A549 (cell line): ENCODE data around the gene TBX10. TPM values are rescaled to one million over a fixed set of nuclear protein-coding genes. Genes with fewer than 3 reads are reported as not detected.

Source experiments
- ATAC-seq, 2 experiments: fragments of 200-7000 bp in 1 of 2; fragments of >200 bp in 1 of 2; cut with Nextera tagmentation in 1 of 2; cut with Tn5 transposase in 1 of 2; 3 replicates each; pipeline versions ENCODE4 v1.8.0 to v1.9.1; 2018 to 2020; ENCODE audit warnings: mild to moderate bottlenecking in 1 of 2, moderate library complexity in 1 of 2
- CTCF ChIA-PET: fragments of 300-600 bp; sonication (Branson Sonifier 250); formaldehyde crosslinking; extraction: SDS; loops from one replicate; lab custom pipeline; 2021; ENCODE audit warnings: antibody characterized with exemption, inconsistent platforms; lab: Yijun Ruan, JAX
- POLR2A ChIA-PET: fragments of 350-600 bp; formaldehyde crosslinking; extraction: SDS; loops from one replicate; lab custom pipeline; 2021; ENCODE audit warnings: antibody characterized with exemption, inconsistent platforms; lab: Yijun Ruan, JAX
- DNase-seq, 2 experiments: peaks; one replicate each; pipeline versions ENCODE4 v3.0.0 to v3.0.0-alpha.2; 2011 to 2016; ENCODE audit warnings: low read depth in 1 of 2, low spot score in 1 of 2
- FAIRE-seq: peaks from 2 replicates; lab custom pipeline; 2011; peaks lifted over from hg19 to GRCh38; lab: Jason Lieb, UNC
- H3K27ac ChIP-seq, 2 experiments: fragments of >200 bp; sonication (Bioruptor Twin); formaldehyde crosslinking; 3 replicates each; pipeline ENCODE4 v1.5.1; 2016 to 2017
- H3K4me1 ChIP-seq: fragments of >200 bp; sonication (Bioruptor Twin); formaldehyde crosslinking; 3 replicates; pipeline ENCODE4 v1.6.1; 2016
- H3K4me2 ChIP-seq: fragments of >200 bp; sonication (Bioruptor Twin); formaldehyde crosslinking; 3 replicates; pipeline ENCODE4 v1.6.1; 2016
- H3K4me3 ChIP-seq: fragments of >200 bp; sonication (Bioruptor Twin); formaldehyde crosslinking; 3 replicates; pipeline ENCODE4 v1.5.1; 2016
- H3K9me3 ChIP-seq: fragments of >200 bp; sonication (Bioruptor Twin); formaldehyde crosslinking; 3 replicates; pipeline ENCODE4 v1.6.1; 2016
- ATOH8 ChIP-seq: fragments of 250-450 bp; sonication (Bioruptor Pico); IDR thresholded peaks from 2 replicates; pipeline ENCODE4 v1.5.0; 2020; ENCODE audit warnings: low read depth, mild to moderate bottlenecking, moderate library complexity
- BCL3 ChIP-seq: fragments of >200 bp; sonication (Bioruptor Twin); formaldehyde crosslinking; IDR thresholded peaks from 3 replicates; pipeline ENCODE4 v1.6.1; 2016
- BHLHE40 ChIP-seq: IDR thresholded peaks from 2 replicates; pipeline ENCODE4 v1.6.1; 2012; ENCODE audit warnings: low read depth, low read length, inconsistent platforms
- CBX2 ChIP-seq: fragments of 200-600 bp; sonication (generic); IDR thresholded peaks from 2 replicates; pipeline ENCODE4 v1.6.1; 2016; ENCODE audit warnings: low read depth, mild to moderate bottlenecking, borderline replicate concordance
- CBX8 ChIP-seq: fragments of 200-600 bp; sonication (generic); IDR thresholded peaks from 2 replicates; pipeline ENCODE4 v1.6.1; 2016
- CHD4 ChIP-seq: fragments of 200-600 bp; sonication (generic); IDR thresholded peaks from 2 replicates; pipeline ENCODE4 v1.6.1; 2016; ENCODE audit warnings: antibody characterized with exemption, mild to moderate bottlenecking, borderline replicate concordance
- E2F6 ChIP-seq: IDR thresholded peaks from 2 replicates; pipeline ENCODE4 v1.6.1; 2012; ENCODE audit warnings: low read depth, borderline replicate concordance
- EHF ChIP-seq: fragments of 250-450 bp; sonication (Bioruptor Pico); IDR thresholded peaks from 2 replicates; pipeline ENCODE4 v1.5.0; 2020; ENCODE audit warnings: mild to moderate bottlenecking
- EHMT2 ChIP-seq: fragments of 200-600 bp; sonication (generic); IDR thresholded peaks from 2 replicates; pipeline ENCODE4 v1.6.1; 2016; ENCODE audit warnings: antibody characterized with exemption, low read depth, mild to moderate bottlenecking, moderate library complexity
- FOSL2 ChIP-seq, 2 experiments: fragments of 450-650 bp in 1 of 2; fragments of >200 bp in 1 of 2; sonication (Bioruptor Twin) in 1 of 2; formaldehyde crosslinking; IDR thresholded peaks; 2 replicates each; pipeline versions ENCODE4 v1.5.0 to v1.6.1; 2016 to 2020; ENCODE audit warnings: mild to moderate bottlenecking in 1 of 2, moderate library complexity in 1 of 2
- HDAC2 ChIP-seq: fragments of 200-600 bp; sonication (generic); IDR thresholded peaks from 2 replicates; pipeline ENCODE4 v1.6.1; 2016
- HES2 ChIP-seq: fragments of >200 bp; sonication (Bioruptor Twin); formaldehyde crosslinking; IDR thresholded peaks from 2 replicates; pipeline ENCODE4 v1.6.1; 2016
- HEYL ChIP-seq: fragments of 250-450 bp; sonication (Bioruptor Pico); IDR thresholded peaks from 2 replicates; pipeline ENCODE4 v1.8.0; 2021; ENCODE audit warnings: mild to moderate bottlenecking, moderate library complexity
- HOXA7 ChIP-seq: fragments of 250-450 bp; sonication (Bioruptor Pico); IDR thresholded peaks from 2 replicates; pipeline ENCODE4 v1.5.0; 2020; ENCODE audit warnings: mild to moderate bottlenecking, moderate library complexity
- HOXB5 ChIP-seq: fragments of 250-450 bp; sonication (Bioruptor Pico); IDR thresholded peaks from 2 replicates; pipeline ENCODE4 v1.5.0; 2020; ENCODE audit warnings: mild to moderate bottlenecking, moderate library complexity
- JUNB ChIP-seq: fragments of >200 bp; sonication (Bioruptor Twin); formaldehyde crosslinking; IDR thresholded peaks from 2 replicates; pipeline ENCODE4 v1.6.1; 2016
- KDM5A ChIP-seq: fragments of 200-600 bp; sonication (generic); IDR thresholded peaks from 2 replicates; pipeline ENCODE4 v1.6.1; 2016; ENCODE audit warnings: antibody characterized with exemption, mild to moderate bottlenecking
- MAFK ChIP-seq: fragments of 450-650 bp; IDR thresholded peaks from 2 replicates; pipeline ENCODE4 v1.6.1; 2014; ENCODE audit not compliant: partially characterized antibody
- MAZ ChIP-seq: fragments of 150-350 bp; IDR thresholded peaks from 2 replicates; pipeline ENCODE4 v1.6.1; 2014; ENCODE audit warnings: antibody characterized with exemption, low read depth, low read length, borderline replicate concordance
- POLR2A ChIP-seq: IDR thresholded peaks from 2 replicates; pipeline ENCODE4 v1.6.1; 2012; ENCODE audit warnings: mild to moderate bottlenecking, low read length
- POLR2AphosphoS2 ChIP-seq: conservative IDR thresholded peaks from 2 replicates; pipeline ENCODE4 v1.6.1; 2012; ENCODE audit warnings: low read length, improper control_type of control experiment, inconsistent platforms
- RCOR1 ChIP-seq: fragments of 150-350 bp; IDR thresholded peaks from 2 replicates; pipeline ENCODE4 v1.6.1; 2014; ENCODE audit warnings: antibody characterized with exemption, low read length, low read depth
- SMC3 ChIP-seq: fragments of >200 bp; sonication (Bioruptor Twin); formaldehyde crosslinking; IDR thresholded peaks from 3 replicates; pipeline ENCODE4 v1.6.1; 2018; ENCODE audit warnings: inconsistent platforms
- SREBF2 ChIP-seq: fragments of 450-650 bp; IDR thresholded peaks from 2 replicates; pipeline ENCODE4 v1.6.1; 2014; ENCODE audit warnings: mild to moderate bottlenecking, moderate library complexity
- TP53 ChIP-seq: fragments of 250-450 bp; sonication (Bioruptor Pico); IDR thresholded peaks from 2 replicates; pipeline ENCODE4 v1.5.0; 2021; ENCODE audit warnings: mild to moderate bottlenecking, moderate library complexity
- USF2 ChIP-seq: fragments of 450-650 bp; IDR thresholded peaks from 2 replicates; pipeline ENCODE4 v1.6.1; 2014; ENCODE audit warnings: antibody characterized with exemption
- ZFP36 ChIP-seq: fragments of 450-650 bp; IDR thresholded peaks from 2 replicates; pipeline ENCODE4 v1.6.1; 2014; ENCODE audit warnings: borderline replicate concordance; ENCODE audit not compliant: partially characterized antibody
- WGBS: methylation state at CpG from one replicate; pipeline ENCODE4 v1.1.6; 2017; ENCODE audit errors: missing lambda C conversion rate; 5-methylcytosine and 5-hydroxymethylcytosine counted together
- polyA plus RNA-seq, 4 experiments: library from polyadenylated mRNA; depleted of rRNA in 3 of 4; stranded (reverse); fragments of >200 nt; fragmentation: RNase III in 1 of 4; extraction: RNeasy Plus Mini Kit Qiagen cat#74134 plus additional on column Dnase treatment in 1 of 4; gene quantifications; 2 replicates in 3 of 4; 3 replicates in 1 of 4; pipeline ENCODE4 v1.2.3, GENCODE V29; 2011 to 2017
- TF ChIP-seq, protein P1 (sequence below): IDR thresholded peaks from 2 replicates; pipeline ENCODE4 v1.6.1; 2012
- TF ChIP-seq, protein P2 (sequence below): fragments of >200 bp; sonication (Bioruptor Twin); formaldehyde crosslinking; IDR thresholded peaks from 3 replicates; pipeline ENCODE4 v1.5.1; 2016

TBX10 gene
- polyA plus RNA-seq, 2 of the 4 experiments (the other 2 are of a cell fraction), result not detected

GRCh38 chr11:67631411-67631810, 8.2 kb downstream of the TBX10 start (continued):
- TF ChIP-seq, protein P1, sequence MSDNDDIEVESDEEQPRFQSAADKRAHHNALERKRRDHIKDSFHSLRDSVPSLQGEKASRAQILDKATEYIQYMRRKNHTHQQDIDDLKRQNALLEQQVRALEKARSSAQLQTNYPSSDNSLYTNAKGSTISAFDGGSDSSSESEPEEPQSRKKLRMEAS, result no peak
- TF ChIP-seq CBX8, result no peak

DNA sequence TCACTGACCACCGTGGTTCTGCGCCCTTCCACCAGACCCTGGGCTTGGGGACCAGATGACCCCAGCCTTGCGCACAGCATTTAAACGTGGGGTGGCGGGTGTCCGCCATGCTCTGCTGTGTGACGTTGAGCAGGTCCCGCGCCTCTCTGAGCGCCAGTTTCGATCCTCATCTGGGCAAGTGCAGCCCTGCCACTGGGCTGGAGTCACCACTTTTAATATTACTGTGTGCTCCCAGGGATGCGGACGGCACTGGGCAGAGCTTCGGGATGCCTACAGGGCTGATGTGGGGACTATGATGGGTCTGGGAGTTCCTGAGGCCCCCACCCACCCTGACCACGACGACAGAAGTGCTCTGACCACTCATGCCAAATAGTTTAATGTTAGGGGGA, 8.6 kb downstream of the TBX10 start:
- Histone ChIP-seq H3K4me1 (peaks cover 6% of the 10 kb centered on the region; the same call in 2 of the 3 replicates), H3K4me3 (peak overlapping the region; percentile 59), H3K27ac (peak overlapping the region; percentile 77 to 87), H3K4me2 (peak overlapping the region; percentile 81), H3K9me3 (no peaks in the 10 kb centered on the region)
- ATAC-seq, result no peak
- ChIA-PET CTCF (interaction anchor here (0.6 to 14.1 kb wide), 13 partner anchors 8 to 155 kb away, joined by 3 to 181 read pairs (median 20); partner anchors contain the start of genes ACY3, ALDH3B2 and TBX10), POLR2A (interaction anchor here (1.1 to 2.4 kb wide), 4 partner anchors 12 to 47 kb away, joined by 3 to 10 read pairs (median 6); partner anchors contain the start of genes ACY3 and GSTP1)
- no peak for DNase-seq
- no peak for FAIRE-seq
- TF ChIP-seq HOXA7 (CRISPR knock-in tag) (no peak), HEYL (CRISPR knock-in tag) (no peak), ZFP36 (peak; percentile 46)
- WGBS, result 79% methylated on average over 8 of the region's 16 CpGs

DNA sequence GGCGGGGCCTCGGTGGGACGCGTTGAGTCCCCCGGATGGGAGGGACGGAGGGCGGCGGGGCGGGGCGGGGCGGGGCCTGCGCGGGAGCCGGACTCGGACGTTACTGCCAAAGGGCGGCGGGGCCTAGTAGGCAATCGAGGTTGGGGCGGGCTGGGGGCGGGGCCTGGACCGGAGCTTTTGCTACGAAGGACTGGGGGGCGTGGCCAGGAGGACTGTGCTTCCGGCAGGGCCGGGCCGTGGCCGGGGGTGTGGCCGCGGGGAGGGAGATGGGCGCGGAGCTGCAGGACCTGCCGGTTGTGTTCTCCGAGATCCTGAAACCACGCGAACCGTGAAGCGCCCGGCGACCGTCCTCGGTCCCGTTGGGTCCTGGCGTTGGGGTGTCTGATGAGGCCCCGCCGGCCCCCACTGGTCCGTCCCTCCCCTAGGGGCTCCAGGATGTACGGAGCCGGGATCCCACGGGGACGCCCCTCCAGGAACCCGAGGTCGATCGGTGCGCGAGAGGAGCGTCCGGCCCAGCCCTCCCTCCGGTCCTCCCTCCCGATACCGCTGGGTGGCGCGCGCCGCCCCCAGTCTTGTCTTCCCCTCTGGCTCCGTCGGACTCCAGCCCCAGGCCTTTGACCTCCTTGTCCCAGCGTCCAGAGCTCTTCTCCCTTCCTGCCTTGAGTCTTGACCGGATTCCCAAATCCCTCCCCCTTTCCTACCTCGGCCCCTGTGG, 9.2 kb downstream of the TBX10 start:
- Histone ChIP-seq H3K4me2 (peak overlapping the region; percentile 91), H3K4me1 (peaks cover 6% of the 10 kb centered on the region; the same call in 2 of the 3 replicates), H3K4me3 (peak overlapping the region; percentile 59), H3K27ac (peak overlapping the region; percentile 77 to 87), H3K9me3 (no peaks in the 10 kb centered on the region)
- 3% methylated on average over 19 of the region's 70 CpGs for WGBS
- no peak for FAIRE-seq
- peak; percentile 91 to 98 for DNase-seq
- POLR2A ChIA-PET, result interaction anchor here (0.8 to 2.4 kb wide), 10 partner anchors 11 to 62 kb away, joined by 3 to 10 read pairs (median 4); partner anchors contain the start of genes ACY3 and GSTP1
- CTCF ChIA-PET, result interaction anchor here (0.6 to 14.1 kb wide), 28 partner anchors 9 to 657 kb away, joined by 3 to 181 read pairs (median 5); partner anchors contain the start of genes ACY3, ALDH3B2, GSTP1 and TBX10
- ATAC-seq, result peak; percentile 72 to 88
- peak; percentile 55; the same call in 2 of the 3 replicates for TF ChIP-seq SMC3
- TF ChIP-seq BCL3, result 0 out of 3 replicates have a peak, but pooled peaks have one; percentile 47
- TF ChIP-seq, protein P1, result no peak; the same call in 1 of the 2 replicates
- TF ChIP-seq POLR2AphosphoS2, result no peak
- TF ChIP-seq MAFK, result no peak
- no peak for TF ChIP-seq CHD4
- no peak for TF ChIP-seq KDM5A
- TF ChIP-seq HOXA7 (CRISPR knock-in tag), result no peak
- TF ChIP-seq EHMT2, result no peak
- TF ChIP-seq HDAC2, result no peak
- no peak for TF ChIP-seq BHLHE40
- no peak for TF ChIP-seq ATOH8 (CRISPR knock-in tag)
- TF ChIP-seq SREBF2, result no peak
- no peak for TF ChIP-seq CBX2
- no peak for TF ChIP-seq MAZ
- no peak for TF ChIP-seq JUNB
- TF ChIP-seq TP53 (CRISPR knock-in tag), result no peak
- TF ChIP-seq EHF (CRISPR knock-in tag), result no peak
- no peak for TF ChIP-seq RCOR1
- TF ChIP-seq HOXB5, result no peak
- peak; percentile 52 for TF ChIP-seq POLR2A
- TF ChIP-seq, protein P2, sequence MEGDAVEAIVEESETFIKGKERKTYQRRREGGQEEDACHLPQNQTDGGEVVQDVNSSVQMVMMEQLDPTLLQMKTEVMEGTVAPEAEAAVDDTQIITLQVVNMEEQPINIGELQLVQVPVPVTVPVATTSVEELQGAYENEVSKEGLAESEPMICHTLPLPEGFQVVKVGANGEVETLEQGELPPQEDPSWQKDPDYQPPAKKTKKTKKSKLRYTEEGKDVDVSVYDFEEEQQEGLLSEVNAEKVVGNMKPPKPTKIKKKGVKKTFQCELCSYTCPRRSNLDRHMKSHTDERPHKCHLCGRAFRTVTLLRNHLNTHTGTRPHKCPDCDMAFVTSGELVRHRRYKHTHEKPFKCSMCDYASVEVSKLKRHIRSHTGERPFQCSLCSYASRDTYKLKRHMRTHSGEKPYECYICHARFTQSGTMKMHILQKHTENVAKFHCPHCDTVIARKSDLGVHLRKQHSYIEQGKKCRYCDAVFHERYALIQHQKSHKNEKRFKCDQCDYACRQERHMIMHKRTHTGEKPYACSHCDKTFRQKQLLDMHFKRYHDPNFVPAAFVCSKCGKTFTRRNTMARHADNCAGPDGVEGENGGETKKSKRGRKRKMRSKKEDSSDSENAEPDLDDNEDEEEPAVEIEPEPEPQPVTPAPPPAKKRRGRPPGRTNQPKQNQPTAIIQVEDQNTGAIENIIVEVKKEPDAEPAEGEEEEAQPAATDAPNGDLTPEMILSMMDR, result peak; percentile 68
- TF ChIP-seq E2F6, result no peak
- TF ChIP-seq HES2, result no peak
- TF ChIP-seq FOSL2 (IDR thresholded peaks at IDR 0.05), result no peak
- TF ChIP-seq FOSL2 (CRISPR knock-in tag; IDR thresholded peaks at IDR 0.05), result no peak
- no peak for TF ChIP-seq USF2
